Measurements from ENCODE around the gene RAD23B. TPM values are rescaled to one million over a fixed set of nuclear protein-coding genes. Genes with fewer than 3 reads are reported as not detected.
A peak's percentile ranks its signal among the peaks of the same experiment; 100 is the strongest.
"Not testable (repeated sequence)": the region's sequence is repeated elsewhere in the genome, so short reads cannot be mapped to it uniquely, and the experiment has no call there.

RAD23B gene
- polyA plus RNA-seq (2014; cell fraction: cytosol; rRNA removed) = 83.9 and 102 TPM in 2 replicates
- 25.5 and 29.9 TPM in 2 replicates for polyA plus RNA-seq (2014; cell fraction: nucleus; rRNA removed)

GRCh38 chr9:107282759-107283622, at the start of gene RAD23B:
Gene RAD23B (plus strand): TSS chr9:107283279. CDS start chr9:107283630, 351 bp downstream.
- peak; percentile 96 for DNase-seq (ENCODE audit: low spot score)

GRCh38 chr9:107235765-107236442, 47.2 kb upstream of the RAD23B start:
- DNase-seq (ENCODE audit: low spot score) = no peak

GRCh38 chr9:107237873-107238272, 45.2 kb upstream of the RAD23B start:
- DNase-seq (ENCODE audit: low spot score) = no peak

- no peak for DNase-seq (ENCODE audit: low spot score)
Measured at GRCh38 chr9:107239474-107239873, 43.6 kb upstream of the RAD23B start.

GRCh38 chr9:107240260-107240659, 42.8 kb upstream of the RAD23B start:
- DNase-seq (ENCODE audit: low spot score) = no peak

GRCh38 chr9:107242073-107243030, 40.7 kb upstream of the RAD23B start:
- DNase-seq (ENCODE audit: low spot score) = no peak

GRCh38 chr9:107243742-107244141, 39.3 kb upstream of the RAD23B start:
- no peak for DNase-seq (ENCODE audit: low spot score)

- no peak for DNase-seq (ENCODE audit: low spot score)
Measured at GRCh38 chr9:107246259-107247254, 36.5 kb upstream of the RAD23B start.

- no peak for DNase-seq (ENCODE audit: low spot score)
Measured at GRCh38 chr9:107248714-107249113, 34.4 kb upstream of the RAD23B start.

GRCh38 chr9:107249131-107249533, 33.9 kb upstream of the RAD23B start:
- DNase-seq (ENCODE audit: low spot score) = no peak

- no peak for DNase-seq (ENCODE audit: low spot score)
Measured at GRCh38 chr9:107249665-107250285, 33.3 kb upstream of the RAD23B start.

GRCh38 chr9:107251756-107252322, 31.2 kb upstream of the RAD23B start:
- DNase-seq (ENCODE audit: low spot score) = no peak

GRCh38 chr9:107258919-107259318, 24.2 kb upstream of the RAD23B start:
- no peak for DNase-seq (ENCODE audit: low spot score)

- DNase-seq (ENCODE audit: low spot score) = not testable (repeated sequence)
Measured at GRCh38 chr9:107259751-107260313, 23.2 kb upstream of the RAD23B start.

GRCh38 chr9:107260437-107261081, 22.5 kb upstream of the RAD23B start:
- no peak for DNase-seq (ENCODE audit: low spot score)

GRCh38 chr9:107261106-107261505, 22.0 kb upstream of the RAD23B start:
- DNase-seq (ENCODE audit: low spot score) = no peak

- no peak for DNase-seq (ENCODE audit: low spot score)
Measured at GRCh38 chr9:107263289-107263688, 19.8 kb upstream of the RAD23B start.

- DNase-seq (ENCODE audit: low spot score) = peak; percentile 27
Measured at GRCh38 chr9:107266624-107267368, 16.3 kb upstream of the RAD23B start.
